Medulla oblongata (tissue), 1 donor: ENCODE results near the gene C1RL.
A peak's percentile ranks its signal among the peaks of the same experiment; 100 is the strongest.
"Not testable (repeated sequence)": the region's sequence is repeated elsewhere in the genome, so short reads cannot be mapped to it uniquely, and the experiment has no call there.

ENCODE experiments used
- DNase-seq: peaks from one replicate; pipeline ENCODE4 v3.0.0-alpha.2; 2015; ENCODE audit errors: extremely low spot score

Gene C1RL

GRCh38 chr12:7061596-7061995 is 47.4 kb downstream of the C1RL start:
- DNase-seq, result no peak

GRCh38 chr12:7061138-7061537 is 47.9 kb downstream of the C1RL start:
- no peak for DNase-seq

GRCh38 chr12:7060353-7060954 is 48.6 kb downstream of the C1RL start, which contains the start of gene C1S:
Gene C1S, plus strand, starts transcription at chr12:7060718. Its CDS starts 1,195 bp downstream, at chr12:7061913.
- DNase-seq, result peak; percentile 79

GRCh38 chr12:7059780-7060179 is 49.2 kb downstream of the C1RL start:
- no peak for DNase-seq

GRCh38 chr12:7058850-7059395 is 50.1 kb downstream of the C1RL start:
- no peak for DNase-seq

GRCh38 chr12:7058163-7058845 is 50.7 kb downstream of the C1RL start:
- no peak for DNase-seq

GRCh38 chr12:7055736-7056135 is 53.3 kb downstream of the C1RL start:
- not testable (repeated sequence) for DNase-seq

- no peak for DNase-seq
Observed at GRCh38 chr12:7054925-7055324, 54.1 kb downstream of the C1RL start.

- not testable (repeated sequence) for DNase-seq
Observed at GRCh38 chr12:7049973-7050372, 59.0 kb downstream of the C1RL start.

GRCh38 chr12:7049445-7049951 is 59.5 kb downstream of the C1RL start:
- not testable (repeated sequence) for DNase-seq

GRCh38 chr12:7047306-7047705 is 61.7 kb downstream of the C1RL start:
- peak; percentile 3 for DNase-seq

- no peak for DNase-seq
Observed at GRCh38 chr12:7046383-7047105, 62.5 kb downstream of the C1RL start.

GRCh38 chr12:7045913-7046312 is 63.1 kb downstream of the C1RL start:
- no peak for DNase-seq
